Cerebellar cortex (tissue), 1 donor: ENCODE measurements around the gene IRGM.

Source experiments
- DNase-seq: peaks from one replicate; pipeline ENCODE4 v3.0.0-alpha.2; 2015; ENCODE audit warnings: low spot score

IRGM gene

DNA sequence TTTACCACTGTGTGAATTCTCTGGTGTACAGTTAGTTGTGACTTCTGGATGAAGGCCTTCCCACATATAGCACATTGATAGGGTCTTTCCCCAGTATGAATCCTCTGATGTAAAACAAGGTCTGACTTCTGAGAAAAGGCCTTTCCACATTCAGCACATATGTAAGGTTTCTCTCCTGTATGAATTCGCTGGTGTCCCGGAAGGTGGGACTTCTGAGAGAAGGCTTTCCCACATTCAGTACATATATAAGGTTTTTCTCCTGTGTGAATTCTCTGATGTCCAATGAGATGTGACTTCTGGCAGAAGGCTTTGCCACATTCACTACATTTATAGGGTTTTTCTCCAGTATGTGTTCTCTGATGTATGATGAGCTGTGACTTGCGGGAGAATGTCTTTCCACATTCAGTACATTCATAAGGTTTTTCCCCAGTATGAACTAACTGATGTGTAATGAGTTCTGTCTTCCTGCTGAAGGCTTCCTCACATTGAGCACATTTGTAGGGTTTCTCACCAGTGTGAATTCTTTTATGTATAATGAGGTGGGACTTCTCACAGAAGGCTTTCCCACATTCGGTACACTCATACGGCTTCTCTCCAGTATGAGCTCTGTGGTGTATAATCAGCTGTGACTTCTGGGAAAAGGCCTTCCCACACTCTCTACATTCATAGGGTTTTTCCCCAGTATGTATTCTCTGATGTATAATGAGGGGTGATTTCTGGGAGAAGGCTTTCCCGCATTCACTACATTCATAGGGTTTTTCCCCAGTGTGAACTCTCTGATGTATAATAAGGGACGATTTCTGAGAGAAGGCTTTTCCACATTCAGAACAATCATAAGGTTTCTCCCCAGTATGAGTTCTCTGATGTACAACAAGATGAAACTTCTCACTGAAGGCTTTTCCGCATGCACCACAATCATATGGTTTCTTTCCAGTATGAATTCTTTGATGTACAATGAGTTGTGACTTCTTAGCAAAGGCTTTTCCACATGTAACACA, 49.4 kb downstream of the IRGM start:
- no peak for DNase-seq
